Smooth muscle cell (in vitro differentiated cells): Measurements from ENCODE around the gene MACROH2A2. TPM values are rescaled to one million over a fixed set of nuclear protein-coding genes. Genes with fewer than 3 reads are reported as not detected.

Source experiments
- DNase-seq: peaks from one replicate; lab custom pipeline; 2025; ENCODE audit not compliant: unreplicated experiment; lab: John Stamatoyannopoulos, UW
- H2AFZ ChIP-seq: fragments of 200-600 bp; sonication (generic); 2 replicates; pipeline ENCODE4 v1.6.0; 2016; ENCODE audit warnings: antibody characterized with exemption, low read depth, mild to moderate bottlenecking
- H3F3A ChIP-seq: fragments of 200-600 bp; sonication (generic); 2 replicates; pipeline ENCODE4 v1.6.0; 2017; ENCODE audit warnings: antibody characterized with exemption, low read depth
- H3K27ac ChIP-seq: fragments of 200-600 bp; sonication (generic); 2 replicates; pipeline ENCODE4 v1.5.1; 2016; ENCODE audit warnings: low read depth, mild to moderate bottlenecking
- H3K27me3 ChIP-seq: fragments of 200-600 bp; sonication (generic); 2 replicates; pipeline ENCODE4 v1.6.1; 2016; ENCODE audit warnings: low read depth, mild to moderate bottlenecking
- H3K36me3 ChIP-seq: fragments of 200-600 bp; sonication (generic); 2 replicates; pipeline ENCODE4 v1.5.1; 2016; ENCODE audit warnings: low read depth
- H3K4me1 ChIP-seq: fragments of 200-600 bp; sonication (generic); 2 replicates; pipeline ENCODE4 v1.5.1; 2016; ENCODE audit warnings: low read depth
- H3K4me2 ChIP-seq: fragments of 200-600 bp; sonication (generic); 2 replicates; pipeline ENCODE4 v1.6.0; 2016; ENCODE audit warnings: mild to moderate bottlenecking
- H3K4me3 ChIP-seq: fragments of 200-600 bp; sonication (generic); 2 replicates; pipeline ENCODE4 v1.5.1; 2016; ENCODE audit warnings: mild to moderate bottlenecking
- H3K79me2 ChIP-seq: fragments of 200-600 bp; sonication (generic); 2 replicates; pipeline ENCODE4 v1.6.0; 2016; ENCODE audit warnings: low read depth, mild to moderate bottlenecking
- H3K9ac ChIP-seq: fragments of 200-600 bp; sonication (generic); 2 replicates; pipeline ENCODE4 v1.6.0; 2016; ENCODE audit warnings: low read depth
- H3K9me3 ChIP-seq: fragments of 200-600 bp; sonication (generic); replicated peaks from 2 replicates; pipeline ENCODE4 v1.5.1; 2016; ENCODE audit warnings: low read depth
- H4K20me1 ChIP-seq: fragments of 200-600 bp; sonication (generic); 2 replicates; pipeline ENCODE4 v1.6.0; 2016; ENCODE audit warnings: low read depth
- WGBS: methylation state at CpG from one replicate; pipeline ENCODE4 v1.1.7; 2016; ENCODE audit warnings: low lambda C conversion rate; 5-methylcytosine and 5-hydroxymethylcytosine counted together
- polyA plus RNA-seq: library from polyadenylated mRNA; unstranded; fragments of >200 nt; fragmentation: Nextera tagmentation; extraction: Ambion mirVana; gene quantifications from 2 replicates; pipeline ENCODE4 v1.2.1, GENCODE V29; 2016
- total RNA-seq: library from RNA; depleted of rRNA; stranded (reverse); fragments of >200 nt; gene quantifications from 2 replicates; pipeline ENCODE4 v1.2.3, GENCODE V29; 2014
- TF ChIP-seq, protein P1 (sequence below): fragments of 200-600 bp; sonication (generic); IDR thresholded peaks from 2 replicates; pipeline ENCODE4 v1.5.1; 2017; ENCODE audit warnings: borderline replicate concordance, mild to moderate bottlenecking, antibody characterized with exemption; ENCODE audit not compliant: insufficient read depth, poor library complexity, severe bottlenecking

The MACROH2A2 gene
- total and polyA plus RNA-seq, 2 experiments from 2014 or later = 13.4 to 14.0 TPM

DNA sequence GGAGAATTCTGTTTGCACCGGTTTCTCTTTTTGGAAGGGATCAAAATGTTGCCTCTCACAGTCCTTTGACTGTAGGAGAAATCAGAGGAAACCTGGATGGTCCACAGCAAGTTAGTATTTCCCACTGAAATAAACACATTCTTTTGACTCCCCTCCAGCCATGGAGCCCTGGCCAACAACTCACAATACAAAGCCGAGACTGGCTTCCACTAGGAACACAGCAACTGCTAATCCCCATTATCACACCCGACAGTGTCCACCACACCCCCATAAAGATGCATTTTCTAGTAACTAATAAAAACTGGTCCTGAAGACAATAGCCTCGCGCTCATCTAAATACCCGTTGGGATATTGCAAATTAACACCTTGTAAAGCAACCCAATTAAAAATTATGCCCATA, 798 bp upstream of the MACROH2A2 start:
- H3K4me1 ChIP-seq = peaks cover 18% of the 10 kb centered on the region
- TF ChIP-seq, protein P1, sequence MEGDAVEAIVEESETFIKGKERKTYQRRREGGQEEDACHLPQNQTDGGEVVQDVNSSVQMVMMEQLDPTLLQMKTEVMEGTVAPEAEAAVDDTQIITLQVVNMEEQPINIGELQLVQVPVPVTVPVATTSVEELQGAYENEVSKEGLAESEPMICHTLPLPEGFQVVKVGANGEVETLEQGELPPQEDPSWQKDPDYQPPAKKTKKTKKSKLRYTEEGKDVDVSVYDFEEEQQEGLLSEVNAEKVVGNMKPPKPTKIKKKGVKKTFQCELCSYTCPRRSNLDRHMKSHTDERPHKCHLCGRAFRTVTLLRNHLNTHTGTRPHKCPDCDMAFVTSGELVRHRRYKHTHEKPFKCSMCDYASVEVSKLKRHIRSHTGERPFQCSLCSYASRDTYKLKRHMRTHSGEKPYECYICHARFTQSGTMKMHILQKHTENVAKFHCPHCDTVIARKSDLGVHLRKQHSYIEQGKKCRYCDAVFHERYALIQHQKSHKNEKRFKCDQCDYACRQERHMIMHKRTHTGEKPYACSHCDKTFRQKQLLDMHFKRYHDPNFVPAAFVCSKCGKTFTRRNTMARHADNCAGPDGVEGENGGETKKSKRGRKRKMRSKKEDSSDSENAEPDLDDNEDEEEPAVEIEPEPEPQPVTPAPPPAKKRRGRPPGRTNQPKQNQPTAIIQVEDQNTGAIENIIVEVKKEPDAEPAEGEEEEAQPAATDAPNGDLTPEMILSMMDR = no peak
- H3F3A ChIP-seq = no peaks in the 10 kb centered on the region
- no peak overlapping the region for H2AFZ ChIP-seq
- no peaks in the 10 kb centered on the region for H3K9me3 ChIP-seq
- no peaks in the 10 kb centered on the region for H4K20me1 ChIP-seq
- DNase-seq = no peak
- WGBS = 50% methylated on average over 6 of the region's 6 CpGs
- no peaks in the 10 kb centered on the region for H3K36me3 ChIP-seq
- no peak overlapping the region for H3K27ac ChIP-seq
- H3K9ac ChIP-seq = no peak overlapping the region
- no peaks in the 10 kb centered on the region for H3K79me2 ChIP-seq
- H3K27me3 ChIP-seq = peaks cover 40% of the 10 kb centered on the region
- H3K4me2 ChIP-seq = peak overlapping the region; percentile 82
- H3K4me3 ChIP-seq = peak overlapping the region; percentile 75

DNA sequence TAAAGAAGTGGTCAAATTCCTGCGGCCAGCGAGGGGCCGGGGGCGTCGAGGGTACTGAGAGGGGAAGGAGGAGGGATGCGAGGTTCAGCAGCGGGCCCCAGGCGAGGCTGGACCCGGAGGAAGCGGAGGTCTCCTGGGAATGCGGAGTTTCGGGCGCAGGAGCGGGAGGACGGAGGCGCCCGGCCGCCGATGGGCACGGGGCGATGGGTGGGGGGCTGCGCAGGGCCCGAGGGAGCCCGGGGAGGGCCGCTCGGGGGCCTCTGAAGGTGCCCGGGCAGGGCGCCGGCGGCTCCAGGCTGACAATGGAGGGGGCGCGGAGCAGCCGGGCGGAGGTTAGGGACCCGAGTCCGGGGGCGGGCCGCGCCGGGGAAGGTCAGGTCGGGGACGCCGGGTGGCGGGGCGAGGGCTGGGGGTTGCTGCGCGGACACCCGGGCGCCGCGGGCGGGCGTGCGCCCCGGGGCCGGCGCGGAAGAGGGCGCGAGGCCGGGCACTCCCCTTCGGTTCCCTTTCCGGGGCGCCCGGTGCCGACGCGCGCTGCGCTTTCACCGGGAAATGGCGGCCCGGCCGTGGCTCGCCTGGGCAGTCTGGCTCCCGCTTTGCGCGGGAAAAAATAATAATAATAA, 683 bp downstream of the MACROH2A2 start:
- Histone ChIP-seq H2AFZ (peak overlapping the region; percentile 88), H3K4me1 (peaks cover 18% of the 10 kb centered on the region), H4K20me1 (no peaks in the 10 kb centered on the region), H3K27me3 (peaks cover 38% of the 10 kb centered on the region), H3K9ac (peak overlapping the region; percentile 7), H3K79me2 (no peaks in the 10 kb centered on the region), H3K27ac (no peak overlapping the region), H3K4me3 (peak overlapping the region; percentile 75), H3K9me3 (no peaks in the 10 kb centered on the region), H3K36me3 (no peaks in the 10 kb centered on the region), H3K4me2 (peak overlapping the region; percentile 82), H3F3A (no peaks in the 10 kb centered on the region)
- no peak for DNase-seq
- TF ChIP-seq, protein P1 = no peak
- WGBS = 1% methylated on average over 25 of the region's 78 CpGs

DNA sequence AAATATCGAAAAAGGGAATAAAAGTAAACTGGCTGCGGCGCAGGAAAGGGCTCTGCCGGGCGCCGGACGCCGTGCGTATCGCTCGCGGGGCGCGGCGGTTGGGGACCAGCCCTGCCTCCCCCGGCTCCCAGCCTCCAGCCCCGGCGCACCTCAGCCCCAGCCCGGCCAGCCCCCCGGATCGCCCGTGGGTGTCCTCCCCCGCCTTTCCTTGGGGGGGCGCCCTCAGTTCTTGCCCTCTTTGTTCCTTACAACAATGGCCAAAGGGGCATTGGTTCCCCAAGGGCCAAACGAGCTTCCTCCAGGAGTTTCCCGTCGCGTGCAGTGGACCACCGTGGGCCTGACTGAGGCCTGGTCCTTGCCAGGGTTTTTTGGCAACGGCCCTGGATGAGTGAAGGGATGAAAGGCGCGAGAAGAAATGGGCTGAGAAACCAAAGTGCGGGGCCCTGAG, 1.2 kb downstream of the MACROH2A2 start:
- no peaks in the 10 kb centered on the region for H3K79me2 ChIP-seq
- peak overlapping the region; percentile 88 for H2AFZ ChIP-seq
- H3K4me3 ChIP-seq = peak overlapping the region; percentile 75
- H3K9ac ChIP-seq = no peak overlapping the region
- 18% methylated on average over 22 of the region's 33 CpGs for WGBS
- H3K27ac ChIP-seq = no peak overlapping the region
- no peaks in the 10 kb centered on the region for H3F3A ChIP-seq
- H3K9me3 ChIP-seq = no peaks in the 10 kb centered on the region
- peaks cover 34% of the 10 kb centered on the region for H3K27me3 ChIP-seq
- DNase-seq = no peak
- peak overlapping the region; percentile 82 for H3K4me2 ChIP-seq
- TF ChIP-seq, protein P1 = peak; percentile 17
- no peaks in the 10 kb centered on the region for H3K36me3 ChIP-seq
- H3K4me1 ChIP-seq = peaks cover 18% of the 10 kb centered on the region
- H4K20me1 ChIP-seq = no peaks in the 10 kb centered on the region

DNA sequence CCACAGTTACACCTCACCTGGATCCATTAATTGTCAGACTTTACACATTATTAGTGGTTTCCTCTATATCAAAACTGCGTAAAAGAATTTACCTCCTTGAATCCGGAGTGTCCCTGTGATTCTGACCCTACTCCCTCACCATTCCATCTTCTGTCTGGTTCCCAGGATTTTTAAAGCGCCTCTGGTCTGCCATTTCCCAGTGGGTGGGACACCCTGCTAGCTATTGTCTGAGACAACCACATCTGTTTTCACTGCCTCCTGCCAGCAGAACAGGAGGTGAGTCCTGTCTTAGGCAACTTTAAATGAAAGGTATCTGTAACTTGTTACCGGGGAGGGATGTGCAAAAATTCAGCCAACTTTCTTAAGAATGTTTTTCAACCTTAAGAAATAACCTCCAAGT, 2.3 kb downstream of the MACROH2A2 start:
- Histone ChIP-seq H3K4me2 (no peak overlapping the region), H3K9me3 (no peaks in the 10 kb centered on the region), H2AFZ (no peak overlapping the region), H3K27ac (no peak overlapping the region), H3K9ac (no peak overlapping the region), H3K4me1 (peaks cover 18% of the 10 kb centered on the region), H4K20me1 (no peaks in the 10 kb centered on the region), H3K36me3 (no peaks in the 10 kb centered on the region), H3F3A (no peaks in the 10 kb centered on the region), H3K4me3 (no peak overlapping the region), H3K79me2 (no peaks in the 10 kb centered on the region), H3K27me3 (peaks cover 23% of the 10 kb centered on the region)
- TF ChIP-seq, protein P1 = no peak
- WGBS = 74% methylated on average over 4 of the region's 4 CpGs
- no peak for DNase-seq
